OCI-LY7 (cell line): Measurements from ENCODE around the gene WRNIP1. TPM values are rescaled to one million over a fixed set of nuclear protein-coding genes. Genes with fewer than 3 reads are reported as not detected.

ENCODE experiments used
- BruUV-seq: library from RNA; stranded (reverse); fragments of 400-500 nt; replicated peaks from 2 replicates; lab custom pipeline; 2021; lab: Mats Ljungman, UMichigan
- CTCF ChIA-PET: fragments of 300-600 bp; sonication (Branson Sonifier 250); formaldehyde crosslinking; loops from one replicate; lab custom pipeline; 2022; ENCODE audit warnings: antibody characterized with exemption; ENCODE audit not compliant: unreplicated experiment; lab: Charles Lee
- POLR2A ChIA-PET: fragments of 300-600 bp; sonication (Branson Sonifier 250); formaldehyde crosslinking; loops from one replicate; lab custom pipeline; 2022; ENCODE audit warnings: antibody characterized with exemption; lab: Charles Lee
- DNase-seq: peaks from one replicate; pipeline ENCODE4 v3.0.0-alpha.2; 2015; ENCODE audit warnings: low spot score
- H2AFZ ChIP-seq: fragments of 200-600 bp; sonication (generic), shearing (Covaris generic); 2 replicates; pipeline ENCODE4 v1.6.1; 2014; ENCODE audit warnings: mild to moderate bottlenecking, antibody characterized with exemption, low read length, moderate library complexity
- H3K27ac ChIP-seq: fragments of 200-600 bp; sonication (generic); 2 replicates; pipeline ENCODE4 v1.5.1; 2014; ENCODE audit warnings: mixed run types, low read depth, mild to moderate bottlenecking, moderate library complexity, low read length, inconsistent platforms; ENCODE audit not compliant: poor library complexity, severe bottlenecking
- H3K36me3 ChIP-seq: fragments of 200-600 bp; sonication (generic); 2 replicates; pipeline ENCODE4 v1.6.1; 2014; ENCODE audit warnings: mild to moderate bottlenecking, antibody characterized with exemption, low read length, moderate library complexity, mixed read lengths; ENCODE audit not compliant: insufficient read depth
- H3K4me1 ChIP-seq: fragments of 200-600 bp; sonication (generic); 2 replicates; pipeline ENCODE4 v1.5.1; 2014; ENCODE audit warnings: mild to moderate bottlenecking, low read length; ENCODE audit not compliant: insufficient read depth, poor library complexity, severe bottlenecking
- H3K4me2 ChIP-seq: fragments of 200-600 bp; sonication (generic); 2 replicates; pipeline ENCODE4 v1.6.1; 2014; ENCODE audit warnings: mild to moderate bottlenecking, low read length
- H3K4me3 ChIP-seq: fragments of 200-600 bp; sonication (generic); 2 replicates; pipeline ENCODE4 v1.5.1; 2014; ENCODE audit warnings: mild to moderate bottlenecking, low read depth, low read length; ENCODE audit not compliant: poor library complexity, severe bottlenecking
- H3K79me2 ChIP-seq: fragments of 200-600 bp; sonication (generic); 2 replicates; pipeline ENCODE4 v1.6.1; 2016; ENCODE audit warnings: low read depth, mild to moderate bottlenecking, low read length, moderate library complexity, mixed read lengths; ENCODE audit not compliant: insufficient read depth
- H3K9me2 ChIP-seq: fragments of 200-600 bp; sonication (generic); 2 replicates; pipeline ENCODE4 v1.6.1; 2016; ENCODE audit warnings: mild to moderate bottlenecking, low read length, mixed read lengths; ENCODE audit not compliant: insufficient read depth
- H3K9me3 ChIP-seq: fragments of 200-600 bp; sonication (generic); 2 replicates; pipeline ENCODE4 v1.6.1; 2014; ENCODE audit warnings: mild to moderate bottlenecking, mixed run types, low read length, mixed read lengths
- H4K20me1 ChIP-seq: fragments of 200-600 bp; sonication (generic); 2 replicates; pipeline ENCODE4 v1.6.1; 2014; ENCODE audit warnings: mild to moderate bottlenecking, antibody characterized with exemption, low read length, moderate library complexity, mixed read lengths; ENCODE audit not compliant: insufficient read depth
- EZH2phosphoT487 ChIP-seq: fragments of 200-600 bp; sonication (generic); IDR thresholded peaks from 2 replicates; pipeline ENCODE4 v1.6.1; 2018; ENCODE audit warnings: low read depth, borderline replicate concordance, mild to moderate bottlenecking, mixed run types, antibody characterized with exemption, low read length, moderate library complexity, mixed read lengths
- intact Hi-C: fragments of 100-400 bp; cut with micrococcal nuclease; formaldehyde crosslinking; loops from one replicate; pipeline ENCODE4 v1.10.0; 2022; ENCODE audit not compliant: unreplicated experiment
- total RNA-seq, 2 experiments: library from RNA; depleted of rRNA in 1 of 2; stranded (reverse); fragments of >200 nt in 1 of 2; shearing (Covaris generic) in 1 of 2; gene quantifications; 2 replicates each; pipeline ENCODE4 v1.2.3, GENCODE V29; 2014 to 2022
- TF ChIP-seq, protein P1 (sequence below): fragments of 200-600 bp; sonication (generic); conservative IDR thresholded peaks from 2 replicates; pipeline ENCODE4 v1.5.1; 2014; ENCODE audit warnings: mild to moderate bottlenecking, antibody characterized with exemption, low read length, moderate library complexity, mixed read lengths

WRNIP1 gene
- total RNA-seq, 2 experiments from 2014 or later, result 43.8 to 54.2 TPM

DNA sequence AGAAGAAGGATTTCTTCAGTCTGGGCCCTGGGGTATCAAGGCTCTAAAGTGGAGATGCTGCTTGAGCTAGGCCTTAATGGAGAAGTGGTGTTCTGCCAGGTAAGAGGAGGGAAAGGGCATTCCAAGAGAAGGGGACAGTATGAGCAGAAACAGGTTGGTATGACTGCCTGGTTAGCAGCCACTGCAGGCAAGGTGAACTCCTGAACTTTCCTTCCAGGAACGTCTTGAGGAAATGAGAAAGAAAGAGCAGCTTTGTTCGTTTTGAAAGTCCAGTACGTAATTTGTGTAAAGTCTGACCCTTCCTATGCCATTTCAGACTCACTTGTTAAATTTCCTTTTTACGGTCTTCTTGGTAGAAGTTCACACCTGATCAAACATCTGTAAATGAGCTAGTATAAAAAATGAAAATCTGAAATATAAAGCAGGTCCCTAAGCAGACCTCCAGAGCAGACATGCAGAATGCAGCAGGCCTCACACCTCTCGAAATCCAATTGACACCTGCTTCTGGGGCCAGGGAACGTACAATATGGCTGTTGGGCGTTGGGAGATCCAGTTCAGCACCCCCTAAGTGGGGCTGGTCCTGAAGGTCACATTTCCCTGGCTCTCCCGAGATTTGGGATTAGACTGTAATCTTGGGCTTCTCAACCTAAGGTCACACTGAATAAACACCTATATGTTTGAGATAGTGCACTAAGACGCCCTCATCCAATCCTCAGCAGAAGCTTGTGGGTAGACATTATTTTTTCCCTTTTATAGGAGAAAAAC, 48.1 kb upstream of the WRNIP1 start:
- H3K79me2 ChIP-seq, result no peaks in the 10 kb centered on the region
- H3K4me2 ChIP-seq, result no peak overlapping the region
- H3K27ac ChIP-seq, result no peak overlapping the region
- H4K20me1 ChIP-seq, result no peaks in the 10 kb centered on the region
- DNase-seq, result no peak
- H3K4me1 ChIP-seq, result no peaks in the 10 kb centered on the region
- no TSS peak for BruUV-seq
- intact Hi-C loops, result no loop called here
- TF ChIP-seq EZH2phosphoT487, result no peak
- TF ChIP-seq, protein P1, sequence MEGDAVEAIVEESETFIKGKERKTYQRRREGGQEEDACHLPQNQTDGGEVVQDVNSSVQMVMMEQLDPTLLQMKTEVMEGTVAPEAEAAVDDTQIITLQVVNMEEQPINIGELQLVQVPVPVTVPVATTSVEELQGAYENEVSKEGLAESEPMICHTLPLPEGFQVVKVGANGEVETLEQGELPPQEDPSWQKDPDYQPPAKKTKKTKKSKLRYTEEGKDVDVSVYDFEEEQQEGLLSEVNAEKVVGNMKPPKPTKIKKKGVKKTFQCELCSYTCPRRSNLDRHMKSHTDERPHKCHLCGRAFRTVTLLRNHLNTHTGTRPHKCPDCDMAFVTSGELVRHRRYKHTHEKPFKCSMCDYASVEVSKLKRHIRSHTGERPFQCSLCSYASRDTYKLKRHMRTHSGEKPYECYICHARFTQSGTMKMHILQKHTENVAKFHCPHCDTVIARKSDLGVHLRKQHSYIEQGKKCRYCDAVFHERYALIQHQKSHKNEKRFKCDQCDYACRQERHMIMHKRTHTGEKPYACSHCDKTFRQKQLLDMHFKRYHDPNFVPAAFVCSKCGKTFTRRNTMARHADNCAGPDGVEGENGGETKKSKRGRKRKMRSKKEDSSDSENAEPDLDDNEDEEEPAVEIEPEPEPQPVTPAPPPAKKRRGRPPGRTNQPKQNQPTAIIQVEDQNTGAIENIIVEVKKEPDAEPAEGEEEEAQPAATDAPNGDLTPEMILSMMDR, result no peak
- H3K9me3 ChIP-seq, result no peaks in the 10 kb centered on the region
- ChIA-PET POLR2A (interaction anchor here (0.7 to 1.8 kb wide), 3 partner anchors 12 to 1089 kb away, joined by 3 to 7 read pairs (median 4); no protein-coding TSS in a partner anchor), CTCF (no interaction called here)
- H3K36me3 ChIP-seq, result no peaks in the 10 kb centered on the region
- H2AFZ ChIP-seq, result no peak overlapping the region
- no peaks in the 10 kb centered on the region for H3K9me2 ChIP-seq
- H3K4me3 ChIP-seq, result no peak overlapping the region

DNA sequence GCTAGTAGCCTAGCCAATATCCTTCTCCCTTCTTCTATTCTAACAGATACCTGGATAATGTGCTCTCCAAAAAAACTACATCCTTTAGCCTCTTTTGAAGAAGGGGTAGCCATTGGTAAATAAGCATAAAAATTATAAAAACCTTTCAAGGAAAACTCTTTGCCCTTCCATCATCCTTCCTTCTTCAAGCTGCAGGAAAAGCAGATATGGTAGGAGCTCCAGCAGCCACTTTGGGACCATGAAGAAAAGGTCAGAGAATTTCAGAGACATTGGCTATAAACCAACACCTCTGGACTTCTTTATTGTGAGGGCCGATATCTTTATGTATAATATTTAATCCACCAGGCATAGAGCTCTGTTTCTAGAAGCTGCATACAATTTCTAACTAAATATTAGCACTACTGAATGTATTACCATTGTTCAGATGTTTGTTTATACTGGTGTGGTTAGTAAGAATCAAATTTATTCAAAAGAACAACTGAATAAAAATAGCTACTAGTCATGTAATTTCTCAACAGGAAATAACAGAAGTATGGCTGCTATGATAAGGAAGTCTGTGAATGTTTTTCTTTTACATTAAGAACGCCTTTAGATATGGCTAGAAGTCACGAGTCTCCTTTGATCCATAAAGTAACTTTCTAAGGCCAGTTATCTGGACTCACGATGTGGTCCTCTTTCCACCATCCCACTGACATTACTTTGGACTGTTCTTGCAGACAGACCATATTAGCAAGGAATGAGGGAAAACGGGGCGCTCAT, 46.7 kb upstream of the WRNIP1 start:
- no peak for DNase-seq
- Histone ChIP-seq H3K27ac (no peak overlapping the region), H3K4me2 (no peak overlapping the region), H3K36me3 (no peaks in the 10 kb centered on the region), H3K9me3 (no peaks in the 10 kb centered on the region), H3K79me2 (no peaks in the 10 kb centered on the region), H4K20me1 (no peaks in the 10 kb centered on the region), H2AFZ (no peak overlapping the region), H3K9me2 (no peaks in the 10 kb centered on the region), H3K4me3 (no peak overlapping the region), H3K4me1 (no peaks in the 10 kb centered on the region)
- ChIA-PET CTCF (no interaction called here), POLR2A (interaction anchor here (0.7 kb wide), 1 partner anchor 18 kb away, joined by 3 read pairs; no protein-coding TSS in a partner anchor)
- BruUV-seq, result no TSS peak
- intact Hi-C loops, result no loop called here
- TF ChIP-seq, protein P1, result no peak
- TF ChIP-seq EZH2phosphoT487, result no peak
